Midbrain (tissue), 1 donor: ENCODE measurements around the gene ZSCAN26.

Experiments
- DNase-seq: peaks from one replicate; lab custom pipeline; 2025; lab: John Stamatoyannopoulos, UW

Gene ZSCAN26

DNA sequence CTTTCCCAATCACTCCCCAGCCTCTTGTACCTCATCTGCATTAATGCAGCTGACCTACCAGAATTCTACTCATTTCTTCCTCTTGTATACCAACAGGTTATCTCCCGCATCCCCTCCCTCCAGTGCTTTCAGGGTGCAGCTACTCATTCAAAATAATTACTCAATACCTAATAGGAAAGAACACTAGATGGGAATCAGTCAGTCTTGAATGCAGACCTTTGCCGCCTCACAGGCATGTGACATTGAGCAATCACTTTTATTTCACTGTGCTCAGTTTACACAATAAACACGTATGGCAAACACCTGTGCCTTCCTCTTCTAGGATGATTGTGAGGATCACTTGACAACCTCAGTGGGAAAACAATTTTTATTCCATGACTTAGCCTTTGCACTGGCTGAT lies 55.7 kb downstream of the ZSCAN26 start:
- DNase-seq, result no peak

- no peak for DNase-seq
Observed at GRCh38 chr6:28323813-28324424, 57.0 kb downstream of the ZSCAN26 start.

DNA sequence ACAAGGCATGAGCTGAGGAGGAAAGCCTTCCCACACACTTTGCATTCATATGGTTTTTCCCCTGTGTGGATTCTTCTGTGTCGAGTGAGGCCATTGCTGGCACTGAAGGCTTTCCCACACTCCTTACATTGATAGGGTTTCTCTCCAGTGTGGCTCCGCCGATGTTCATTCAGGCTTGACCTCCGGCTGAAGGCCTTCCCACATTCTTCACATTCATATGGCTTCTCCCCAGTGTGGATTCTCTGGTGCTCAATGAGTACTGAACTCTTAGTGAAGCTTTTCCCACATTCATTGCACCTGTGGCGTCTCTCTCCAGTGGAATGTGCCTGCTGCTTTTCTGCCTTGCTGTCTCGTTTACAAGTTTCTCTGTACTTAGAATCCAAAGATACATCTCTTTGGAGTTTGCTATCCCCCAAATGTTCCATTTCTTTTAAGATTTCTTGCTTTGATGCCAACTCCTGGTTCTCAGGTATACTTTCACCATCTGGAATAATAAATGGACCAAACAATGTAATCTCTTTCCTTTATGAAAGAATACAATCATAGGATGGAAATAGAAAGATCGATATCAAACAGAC lies 59.5 kb downstream of the ZSCAN26 start:
- DNase-seq, result no peak
